Measurements from ENCODE around the gene CDH24.

GRCh38 chr14:23040100-23040499 lies 17.2 kb downstream of the CDH24 start:
- TF ChIP-seq MAX (CRISPR knock-in tag; IDR thresholded peaks at IDR 0.05): no peak
- no peak for TF ChIP-seq E2F4 (CRISPR knock-in tag; IDR thresholded peaks at IDR 0.05; ENCODE audit: borderline replicate concordance, low read depth)
- no peak for TF ChIP-seq CTCF (IDR thresholded peaks at IDR 0.05)
- TF ChIP-seq IRF1 (CRISPR knock-in tag; IDR thresholded peaks at IDR 0.05): no peak
- TF ChIP-seq TEAD4 (CRISPR knock-in tag; IDR thresholded peaks at IDR 0.05): no peak
- TF ChIP-seq ZMAT4 (CRISPR knock-in tag; IDR thresholded peaks at IDR 0.05): no peak
- no peak for TF ChIP-seq SP1 (CRISPR knock-in tag; conservative IDR thresholded peaks at IDR 0.05)
- no peak for TF ChIP-seq NR1H2 (CRISPR knock-in tag; IDR thresholded peaks at IDR 0.05)
- no peak for TF ChIP-seq MLX (CRISPR knock-in tag; IDR thresholded peaks at IDR 0.05)
- no peak for TF ChIP-seq ZNF121 (CRISPR knock-in tag; IDR thresholded peaks at IDR 0.05)
- no peak for TF ChIP-seq STAT6 (CRISPR knock-in tag; conservative IDR thresholded peaks at IDR 0.05; ENCODE audit: low read depth)
- no peak for TF ChIP-seq OVOL2 (CRISPR knock-in tag; IDR thresholded peaks at IDR 0.05; ENCODE audit: borderline replicate concordance)

Data from WTC11 (cell line).